GM18505 (cell line): ENCODE results near the gene PTPN14.

Experiments used
- ATAC-seq: cut with Tn5 transposase; IDR thresholded peaks from one replicate; pipeline ENCODE4 v1.9.1; 2021; ENCODE audit not compliant: unreplicated experiment
- POLR2A ChIP-seq: IDR thresholded peaks from 4 replicates; pipeline ENCODE4 v1.6.1; 2011; ENCODE audit warnings: borderline replicate concordance; ENCODE audit not compliant: insufficient read depth, insufficient read length; ENCODE audit errors: extremely low read depth

Gene PTPN14

GRCh38 chr1:214476986-214477870 lies 74.2 kb downstream of the PTPN14 start:
- TF ChIP-seq POLR2A, result no peak
- ATAC-seq, result no peak

- TF ChIP-seq POLR2A, result no peak
- ATAC-seq, result no peak
These were observed 75.0 kb downstream of the PTPN14 start for GRCh38 chr1:214476229-214476985.

GRCh38 chr1:214475746-214476145 lies 75.7 kb downstream of the PTPN14 start:
- no peak for ATAC-seq
- TF ChIP-seq POLR2A, result no peak

GRCh38 chr1:214475331-214475730 lies 76.1 kb downstream of the PTPN14 start:
- TF ChIP-seq POLR2A, result no peak
- no peak for ATAC-seq

GRCh38 chr1:214474467-214474866 lies 76.9 kb downstream of the PTPN14 start:
- no peak for ATAC-seq
- no peak for TF ChIP-seq POLR2A

GRCh38 chr1:214473862-214474261 lies 77.5 kb downstream of the PTPN14 start:
- no peak for TF ChIP-seq POLR2A
- no peak for ATAC-seq

GRCh38 chr1:214473387-214473786 lies 78.0 kb downstream of the PTPN14 start:
- TF ChIP-seq POLR2A, result no peak
- ATAC-seq, result no peak

GRCh38 chr1:214472364-214472763 lies 79.0 kb downstream of the PTPN14 start:
- no peak for ATAC-seq
- no peak for TF ChIP-seq POLR2A

GRCh38 chr1:214471458-214471857 lies 79.9 kb downstream of the PTPN14 start:
- ATAC-seq, result no peak
- no peak for TF ChIP-seq POLR2A

- TF ChIP-seq POLR2A, result no peak
- no peak for ATAC-seq
These were observed 81.3 kb downstream of the PTPN14 start for GRCh38 chr1:214470132-214470531.

GRCh38 chr1:214469290-214469689 lies 82.1 kb downstream of the PTPN14 start:
- no peak for ATAC-seq
- no peak for TF ChIP-seq POLR2A

GRCh38 chr1:214467078-214467585 lies 84.3 kb downstream of the PTPN14 start:
- no peak for TF ChIP-seq POLR2A
- ATAC-seq, result no peak

- ATAC-seq, result no peak
These were observed 84.9 kb downstream of the PTPN14 start for GRCh38 chr1:214466403-214467077.

More at GRCh38 chr1:214466403-214467077, 84.9 kb downstream of the PTPN14 start:
- TF ChIP-seq POLR2A, result no peak
